Keratinocyte (primary cell): ENCODE results near the gene DCN. TPM values are rescaled to one million over a fixed set of nuclear protein-coding genes. Genes with fewer than 3 reads are reported as not detected.

Experiments
- DNase-seq: peaks from one replicate; pipeline ENCODE4 v3.0.0-alpha.2; 2011; ENCODE audit warnings: low read depth, missing footprints, low spot score
- FAIRE-seq: peaks from 2 replicates; lab custom pipeline; 2011; peaks lifted over from hg19 to GRCh38; lab: Jason Lieb, UNC
- H2AFZ ChIP-seq: 2 replicates; pipeline ENCODE4 v1.6.0; 2012; ENCODE audit warnings: low read length, control low read depth, inconsistent platforms; ENCODE audit not compliant: control insufficient read depth
- H3K27ac ChIP-seq: 2 replicates; pipeline ENCODE4 v1.5.1; 2011; ENCODE audit warnings: low read length; ENCODE audit not compliant: control insufficient read depth, insufficient read depth
- H3K27me3 ChIP-seq: 3 replicates; pipeline ENCODE4 v1.6.0; 2011; ENCODE audit warnings: low read length; ENCODE audit not compliant: control insufficient read depth, insufficient read depth; ENCODE audit errors: extremely low read depth
- H3K36me3 ChIP-seq, 2 experiments: 2 replicates in 1 of 2; 3 replicates in 1 of 2; pipeline ENCODE4 v1.5.1; 2011; ENCODE audit warnings: low read length in 2 of 2, mild to moderate bottlenecking in 1 of 2; ENCODE audit not compliant: control insufficient read depth in 2 of 2, insufficient read depth in 2 of 2; ENCODE audit errors: extremely low read depth in 1 of 2
- H3K4me1 ChIP-seq: 3 replicates; pipeline ENCODE4 v1.5.1; 2011; ENCODE audit warnings: low read length; ENCODE audit not compliant: control insufficient read depth, insufficient read depth; ENCODE audit errors: extremely low read depth
- H3K4me2 ChIP-seq: 3 replicates; pipeline ENCODE4 v1.6.0; 2011; ENCODE audit warnings: low read depth, low read length; ENCODE audit not compliant: control insufficient read depth, insufficient read depth; ENCODE audit errors: extremely low read depth
- H3K4me3 ChIP-seq, 3 experiments: fragments of 200-600 bp in 1 of 3; sonication (generic) in 1 of 3; 2 replicates in 2 of 3; 3 replicates in 1 of 3; pipeline ENCODE4 v1.5.1; 2011 to 2016; ENCODE audit warnings: low read length in 3 of 3, mild to moderate bottlenecking in 3 of 3, control low read depth in 2 of 3, inconsistent platforms in 1 of 3, low read depth in 1 of 3, mixed read lengths in 1 of 3, mixed run types in 1 of 3, moderate library complexity in 1 of 3; ENCODE audit not compliant: control insufficient read depth in 2 of 3, insufficient read depth in 2 of 3; ENCODE audit errors: extremely low read depth in 1 of 3
- H3K79me2 ChIP-seq: 2 replicates; pipeline ENCODE4 v1.6.0; 2012; ENCODE audit warnings: low read length; ENCODE audit not compliant: control insufficient read depth, insufficient read depth
- H3K9ac ChIP-seq: 3 replicates; pipeline ENCODE4 v1.6.0; 2011; ENCODE audit warnings: low read length; ENCODE audit not compliant: control insufficient read depth, insufficient read depth; ENCODE audit errors: extremely low read depth
- H3K9me1 ChIP-seq: 3 replicates; pipeline ENCODE4 v1.6.0; 2011; ENCODE audit warnings: low read length; ENCODE audit not compliant: control insufficient read depth, insufficient read depth; ENCODE audit errors: extremely low read depth
- H3K9me3 ChIP-seq: 2 replicates; pipeline ENCODE4 v1.5.1; 2012; ENCODE audit warnings: low read depth, low read length; ENCODE audit not compliant: control insufficient read depth
- H4K20me1 ChIP-seq: 3 replicates; pipeline ENCODE4 v1.6.0; 2011; ENCODE audit warnings: low read length; ENCODE audit not compliant: control insufficient read depth, insufficient read depth; ENCODE audit errors: extremely low read depth
- CTCF ChIP-seq, 3 experiments: IDR thresholded peaks in 1 of 3; conservative IDR thresholded peaks in 1 of 3; optimal IDR thresholded peaks in 1 of 3; 2 replicates in 2 of 3; 3 replicates in 1 of 3; pipeline versions ENCODE3 to v1.5.1; 2011; ENCODE audit warnings: low read length in 3 of 3, mild to moderate bottlenecking in 3 of 3, moderate library complexity in 2 of 3, control low read depth in 1 of 3, inconsistent platforms in 1 of 3; ENCODE audit not compliant: insufficient read depth in 2 of 3; ENCODE audit errors: extremely low read depth in 1 of 3
- EZH2 ChIP-seq: IDR thresholded peaks from one replicate; pipeline ENCODE4 v1.6.1; 2012; ENCODE audit warnings: inconsistent platforms, mild to moderate bottlenecking, low read length, moderate library complexity
- dilution Hi-C: fragments of 300-500 bp; cut with MboI; formaldehyde crosslinking; loops from one replicate; pipeline ENCODE4 v1.7.0; 2020; ENCODE audit warnings: low sequenced_read_pairs; ENCODE audit not compliant: extremely low pct_ligation_motif_present
- polyA plus RNA-seq, 5 experiments: library from polyadenylated mRNA; depleted of rRNA in 3 of 5; stranded (reverse) in 3 of 5; stranded (forward) in 1 of 5; unstranded in 1 of 5; fragments of >200 nt; gene quantifications; 1 replicate in 1 of 5; 2 replicates in 3 of 5; 3 replicates in 1 of 5; pipeline versions ENCODE4 v1.2.1 to v1.2.3, GENCODE V29; 2011 to 2012; ENCODE audit warnings: missing spikeins in 2 of 5, low read depth in 1 of 5, low replicate concordance in 1 of 5

DCN gene
- polyA plus RNA-seq, 1 donor (not counting 4 experiments of a cell fraction or from before 2014, with no cell fraction given), result 2.5 TPM

GRCh38 chr12:91173124-91173523, 9.5 kb downstream of the DCN start:
- FAIRE-seq, result no peak

GRCh38 chr12:91172096-91172495, 10.5 kb downstream of the DCN start:
- no peak overlapping the region for H3K27ac ChIP-seq
- no peaks in the 10 kb centered on the region for H4K20me1 ChIP-seq
- no peak overlapping the region for H3K9ac ChIP-seq
- no peaks in the 10 kb centered on the region for H3K36me3 ChIP-seq
- no peaks in the 10 kb centered on the region for H3K79me2 ChIP-seq
- TF ChIP-seq CTCF (optimal IDR thresholded peaks at IDR 0.05 in 1 of 3, IDR thresholded peaks at IDR 0.05 in 1 of 3, conservative IDR thresholded peaks at IDR 0.05 in 1 of 3; ENCODE audit: extremely low read depth in 1 of 3, insufficient read depth in 2 of 3, low read length in 3 of 3) (no peak), EZH2 (no peak)
- H3K4me2 ChIP-seq, result no peak overlapping the region
- no peaks in the 10 kb centered on the region for H3K9me1 ChIP-seq
- DNase-seq, result no peak
- no peaks in the 10 kb centered on the region for H3K27me3 ChIP-seq
- no peak for FAIRE-seq
- dilution Hi-C loops, result no loop called here
- no peaks in the 10 kb centered on the region for H3K9me3 ChIP-seq
- H3K4me3 ChIP-seq, result no peak overlapping the region
- H2AFZ ChIP-seq, result no peak overlapping the region
- no peaks in the 10 kb centered on the region for H3K4me1 ChIP-seq

More at GRCh38 chr12:91173124-91173523, 9.5 kb downstream of the DCN start:
- Histone ChIP-seq H2AFZ (no peak overlapping the region), H3K4me1 (peaks cover under 1% of the 10 kb centered on the region), H4K20me1 (no peaks in the 10 kb centered on the region), H3K9me1 (no peaks in the 10 kb centered on the region), H3K27ac (no peak overlapping the region), H3K4me3 (no peak overlapping the region), H3K79me2 (no peaks in the 10 kb centered on the region), H3K9me3 (no peaks in the 10 kb centered on the region), H3K36me3 (no peaks in the 10 kb centered on the region), H3K4me2 (no peak overlapping the region), H3K27me3 (no peaks in the 10 kb centered on the region), H3K9ac (no peak overlapping the region)
- DNase-seq, result no peak
- no peak for TF ChIP-seq EZH2
- TF ChIP-seq CTCF (optimal IDR thresholded peaks at IDR 0.05 in 1 of 3, IDR thresholded peaks at IDR 0.05 in 1 of 3, conservative IDR thresholded peaks at IDR 0.05 in 1 of 3; ENCODE audit: extremely low read depth in 1 of 3, insufficient read depth in 2 of 3, low read length in 3 of 3), result no peak
- dilution Hi-C loops, result no loop called here
